Brain microvascular endothelial cell (primary cell): ENCODE results near the gene SWSAP1.
"Not testable (repeated sequence)": the region's sequence is repeated elsewhere in the genome, so short reads cannot be mapped to it uniquely, and the experiment has no call there.

Experiments
- DNase-seq: peaks from one replicate; pipeline ENCODE4 v3.0.0-alpha.2; 2020
- H3K27ac ChIP-seq: fragments of 250-450 bp; sonication (Bioruptor Pico); 2 replicates; pipeline ENCODE4 v1.5.1; 2020; ENCODE audit warnings: mild to moderate bottlenecking, moderate library complexity
- H3K27me3 ChIP-seq: fragments of 250-450 bp; sonication (Bioruptor Pico); replicated peaks from 2 replicates; pipeline ENCODE4 v1.5.1; 2020; ENCODE audit warnings: mild to moderate bottlenecking
- H3K36me3 ChIP-seq: fragments of 250-450 bp; sonication (Bioruptor Pico); replicated peaks from 2 replicates; pipeline ENCODE4 v1.5.1; 2020; ENCODE audit warnings: mild to moderate bottlenecking
- H3K4me3 ChIP-seq: 2 replicates; pipeline ENCODE4 v1.5.1; 2011; ENCODE audit warnings: low read depth, mild to moderate bottlenecking, control low read depth, low read length, moderate library complexity
- in situ Hi-C: cut with HindIII; loops from 2 replicates; pipeline ENCODE4 v1.10.0; 2017; ENCODE audit warnings: low sequenced_read_pairs, low pct_ligation_motif_present
- TF ChIP-seq, protein P1 (sequence below): IDR thresholded peaks from 2 replicates; pipeline ENCODE4 v1.5.1; 2011; ENCODE audit warnings: low read depth, mild to moderate bottlenecking, moderate library complexity, low read length, control low read depth, inconsistent platforms; ENCODE audit errors: missing control alignments

The SWSAP1 gene

DNA sequence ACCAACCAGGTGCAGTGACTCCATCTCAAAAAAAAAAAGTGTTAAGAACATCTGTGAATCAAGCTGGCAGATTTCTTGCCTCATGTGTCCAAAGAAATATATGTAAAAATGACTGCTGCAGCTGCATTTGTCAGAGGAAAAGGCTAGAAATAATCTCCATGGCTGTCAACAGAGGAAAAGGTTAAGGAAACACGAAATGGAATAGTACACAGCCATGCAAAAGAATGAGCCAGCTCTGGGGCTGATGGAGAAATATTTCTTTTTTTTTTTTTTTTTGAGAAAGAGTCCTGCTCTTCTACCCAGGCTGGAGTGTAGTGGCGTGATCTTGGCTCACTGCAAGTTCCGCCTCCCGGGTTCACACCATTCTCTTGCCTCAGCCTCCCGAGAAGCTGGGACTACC lies 41.6 kb upstream of the SWSAP1 start:
- H3K36me3 ChIP-seq = no peaks in the 10 kb centered on the region
- H3K27ac ChIP-seq = no peak overlapping the region
- in situ Hi-C loops = no loop called here
- DNase-seq = no peak
- H3K27me3 ChIP-seq = no peaks in the 10 kb centered on the region
- TF ChIP-seq, protein P1, sequence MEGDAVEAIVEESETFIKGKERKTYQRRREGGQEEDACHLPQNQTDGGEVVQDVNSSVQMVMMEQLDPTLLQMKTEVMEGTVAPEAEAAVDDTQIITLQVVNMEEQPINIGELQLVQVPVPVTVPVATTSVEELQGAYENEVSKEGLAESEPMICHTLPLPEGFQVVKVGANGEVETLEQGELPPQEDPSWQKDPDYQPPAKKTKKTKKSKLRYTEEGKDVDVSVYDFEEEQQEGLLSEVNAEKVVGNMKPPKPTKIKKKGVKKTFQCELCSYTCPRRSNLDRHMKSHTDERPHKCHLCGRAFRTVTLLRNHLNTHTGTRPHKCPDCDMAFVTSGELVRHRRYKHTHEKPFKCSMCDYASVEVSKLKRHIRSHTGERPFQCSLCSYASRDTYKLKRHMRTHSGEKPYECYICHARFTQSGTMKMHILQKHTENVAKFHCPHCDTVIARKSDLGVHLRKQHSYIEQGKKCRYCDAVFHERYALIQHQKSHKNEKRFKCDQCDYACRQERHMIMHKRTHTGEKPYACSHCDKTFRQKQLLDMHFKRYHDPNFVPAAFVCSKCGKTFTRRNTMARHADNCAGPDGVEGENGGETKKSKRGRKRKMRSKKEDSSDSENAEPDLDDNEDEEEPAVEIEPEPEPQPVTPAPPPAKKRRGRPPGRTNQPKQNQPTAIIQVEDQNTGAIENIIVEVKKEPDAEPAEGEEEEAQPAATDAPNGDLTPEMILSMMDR = no peak
- no peak overlapping the region for H3K4me3 ChIP-seq

GRCh38 chr19:11333838-11334237 lies 40.6 kb upstream of the SWSAP1 start:
- H3K36me3 ChIP-seq, H3K27me3 ChIP-seq, in situ Hi-C loops, H3K4me3 ChIP-seq, H3K27ac ChIP-seq: not testable (repeated sequence)
- DNase-seq = peak; percentile 30

DNA sequence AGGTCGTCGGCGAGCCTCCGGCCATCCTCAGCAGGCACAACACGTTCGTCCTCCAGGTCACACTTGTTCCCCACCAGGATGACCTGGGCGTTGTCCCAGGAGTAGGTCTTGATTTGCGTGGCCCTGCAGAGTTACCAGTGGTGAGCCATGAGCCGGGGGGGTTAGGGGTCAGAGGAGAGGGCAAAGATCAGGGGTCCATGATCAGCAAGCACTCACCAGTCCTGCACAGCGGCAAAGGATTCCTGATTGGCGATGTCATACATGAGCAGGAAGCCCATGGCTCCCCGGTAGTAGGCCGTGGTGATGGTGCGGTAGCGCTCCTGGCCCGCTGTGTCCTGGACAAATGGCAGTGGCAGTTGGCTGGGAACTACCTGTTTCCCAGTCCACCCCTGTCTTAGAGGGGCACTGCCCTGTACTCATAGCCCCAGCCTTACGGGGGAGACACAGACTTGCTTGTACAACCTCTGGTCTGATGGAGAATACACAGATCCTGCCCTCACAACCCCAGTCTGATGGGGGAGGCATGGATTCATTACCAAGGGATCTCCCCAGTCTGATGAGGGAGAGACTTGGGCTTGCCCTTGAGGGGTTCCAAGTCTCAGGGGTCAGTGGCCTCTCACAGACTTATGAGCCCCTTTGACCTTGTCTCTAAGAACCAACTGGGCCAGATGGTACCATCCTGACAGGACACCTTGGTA lies 38.9 kb upstream of the SWSAP1 start:
- Histone ChIP-seq H3K27me3 (no peaks in the 10 kb centered on the region), H3K27ac (no peak overlapping the region), H3K4me3 (no peak overlapping the region), H3K36me3 (no peaks in the 10 kb centered on the region)
- in situ Hi-C loops = no loop called here
- TF ChIP-seq, protein P1 = no peak
- DNase-seq = no peak

DNA sequence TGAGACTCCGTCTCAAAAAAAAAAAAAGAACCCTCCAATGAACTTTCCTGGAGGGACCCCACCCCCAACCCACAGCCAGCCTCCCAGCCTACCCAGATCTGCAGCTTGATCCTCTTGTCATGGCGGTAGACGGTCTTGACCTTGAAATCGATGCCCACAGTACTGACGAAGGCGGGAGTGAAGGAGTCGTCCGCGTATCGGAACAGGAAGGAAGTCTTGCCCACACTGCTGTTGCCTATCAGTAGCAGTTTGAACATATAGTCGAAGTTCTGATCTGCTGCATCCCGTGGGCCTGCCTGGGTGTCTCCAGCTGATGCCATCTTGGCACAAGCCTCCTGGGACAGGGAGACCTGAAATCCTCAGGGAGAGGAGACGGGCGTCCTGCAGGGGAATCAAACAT lies 37.4 kb upstream of the SWSAP1 start:
- Histone ChIP-seq H3K27me3 (no peaks in the 10 kb centered on the region), H3K36me3 (no peaks in the 10 kb centered on the region), H3K27ac (no peak overlapping the region), H3K4me3 (no peak overlapping the region)
- in situ Hi-C loops = no loop called here
- no peak for DNase-seq
- TF ChIP-seq, protein P1 = no peak

- Histone ChIP-seq H3K27ac (no peak overlapping the region), H3K4me3 (no peak overlapping the region)
Observed at GRCh38 chr19:11338121-11338520, 36.3 kb upstream of the SWSAP1 start.

DNA sequence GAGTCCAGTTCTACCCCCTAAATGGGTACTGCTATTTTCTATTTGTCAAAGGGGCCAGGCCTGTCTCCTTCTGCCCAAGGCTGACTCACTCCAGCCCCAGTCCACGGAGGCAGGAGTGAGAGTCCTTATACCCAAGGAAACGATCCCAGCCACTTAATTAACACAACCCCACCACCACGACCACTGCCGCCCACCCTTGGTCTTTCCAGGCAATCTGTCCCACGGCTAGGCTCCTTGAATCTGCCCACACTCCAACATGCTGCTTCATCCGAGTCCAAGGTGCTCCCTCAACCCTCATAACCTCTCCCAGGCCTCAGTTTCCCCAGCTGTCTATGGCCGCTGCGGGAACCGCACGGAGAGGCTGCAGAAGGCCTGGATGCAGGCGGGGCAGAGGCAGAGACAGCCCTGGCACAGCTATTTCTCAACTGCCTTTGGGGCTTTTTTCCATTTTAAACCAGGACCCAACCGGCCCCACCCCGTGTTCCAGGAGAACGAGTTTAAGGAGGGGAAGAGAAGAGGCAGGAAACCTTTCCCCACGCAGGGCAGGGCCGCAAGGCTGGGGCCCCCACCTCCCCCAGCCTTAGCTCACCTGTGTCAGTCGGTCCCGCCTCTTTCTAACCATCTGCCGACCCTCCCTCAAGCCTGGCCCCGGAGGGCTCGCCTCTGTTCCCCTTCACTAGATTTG lies 35.8 kb upstream of the SWSAP1 start:
- Histone ChIP-seq H3K27ac (no peak overlapping the region), H3K36me3 (no peaks in the 10 kb centered on the region), H3K27me3 (no peaks in the 10 kb centered on the region), H3K4me3 (no peak overlapping the region)
- no peak for DNase-seq
- in situ Hi-C loops = no loop called here
- TF ChIP-seq, protein P1 = no peak

More at GRCh38 chr19:11338121-11338520, 36.3 kb upstream of the SWSAP1 start:
- no peak for DNase-seq
- in situ Hi-C loops = no loop called here
- Histone ChIP-seq H3K27me3 (no peaks in the 10 kb centered on the region), H3K36me3 (no peaks in the 10 kb centered on the region)
- TF ChIP-seq, protein P1 = no peak
